ENCODE data around the gene CTNNA1. TPM values are rescaled to one million over a fixed set of nuclear protein-coding genes. Genes with fewer than 3 reads are reported as not detected.

Gene CTNNA1
- polyA plus RNA-seq, 3 donors: 56.6 to 84.5 (median 66.2) TPM

DNA sequence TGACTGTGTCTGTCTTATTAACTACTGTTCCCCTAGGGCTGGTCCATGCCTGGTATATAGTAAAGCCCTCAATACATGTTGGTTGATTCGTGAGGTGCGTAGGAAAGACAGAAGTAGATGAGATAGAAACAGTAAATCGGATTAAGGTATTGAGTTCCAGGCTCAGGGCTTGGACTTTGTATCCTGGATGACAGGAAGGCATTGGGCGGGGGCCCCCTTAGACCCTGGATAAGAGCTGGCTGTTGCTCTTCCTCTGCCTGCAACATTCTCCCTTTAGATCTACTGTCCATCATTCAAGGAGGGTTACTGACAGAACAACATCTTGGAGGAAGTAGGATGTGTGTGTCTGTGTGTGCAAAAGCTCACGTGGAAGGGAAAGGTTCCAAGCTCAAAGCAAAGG lies 31.2 kb upstream of the CTNNA1 start:
- DNase-seq: no peak
- no peaks in the 10 kb centered on the region for H3K36me3 Mint-ChIP-seq
- intact Hi-C loops (cut with micrococcal nuclease): no loop called here
- H3K4me2 ChIP-seq (replicated peaks; ENCODE audit: extremely low read depth, low read length, poor library complexity, severe bottlenecking): no peak overlapping the region
- no peak overlapping the region for H3K9ac ChIP-seq (ENCODE audit: insufficient read depth, low read length, poor library complexity, severe bottlenecking)
- no peaks in the 10 kb centered on the region for H3K9me3 ChIP-seq (replicated peaks in 1 of 2; ENCODE audit: control insufficient read depth in 1 of 2, insufficient read depth in 1 of 2, low read length in 2 of 2)
- H3K27ac Mint-ChIP-seq: no peak overlapping the region
- H3K79me2 ChIP-seq (ENCODE audit: insufficient read depth, low read length): no peaks in the 10 kb centered on the region
- peaks cover 8% of the 10 kb centered on the region for H3K4me1 Mint-ChIP-seq
- no peak for TF ChIP-seq CTCF (IDR thresholded peaks at IDR 0.05)
- no peak overlapping the region for H3K27ac ChIP-seq (ENCODE audit: low read depth in 1 of 2, low read length in 2 of 2)
- WGBS (ENCODE audit: insufficient coverage): 88% methylated on average over 3 of the region's 5 CpGs
- H3K9me3 Mint-ChIP-seq: peaks cover 0 to 2% (median 0%) of the 10 kb centered on the region in 7 donors
- H3K4me1 ChIP-seq (ENCODE audit: control insufficient read depth in 1 of 2, insufficient read depth in 2 of 2, low read length in 2 of 2): peaks cover 5 to 7% of the 10 kb centered on the region in 2 donors
- no peaks in the 10 kb centered on the region for H3K27me3 ChIP-seq (ENCODE audit: control insufficient read depth in 2 of 2, insufficient read depth in 2 of 2, low read length in 2 of 2)
- no peaks in the 10 kb centered on the region for H4K20me1 ChIP-seq (ENCODE audit: insufficient read depth, low read length)
- peaks cover 0 to 13% (median 8%) of the 10 kb centered on the region in 3 donors for H3K27me3 Mint-ChIP-seq (ENCODE audit: low read depth in 3 of 3)
- H3K36me3 ChIP-seq (replicated peaks in 1 of 2; ENCODE audit: control insufficient read depth in 1 of 2, insufficient read depth in 2 of 2, low read length in 2 of 2): no peaks in the 10 kb centered on the region
- no peak overlapping the region for H3K4me3 Mint-ChIP-seq
- no peak overlapping the region for H2AFZ ChIP-seq (ENCODE audit: insufficient read depth, low read depth, low read length, poor library complexity, severe bottlenecking)
- H3K4me3 ChIP-seq (replicated peaks in 1 of 3; ENCODE audit: low read depth in 2 of 3, low read length in 3 of 3): no peak overlapping the region

DNA sequence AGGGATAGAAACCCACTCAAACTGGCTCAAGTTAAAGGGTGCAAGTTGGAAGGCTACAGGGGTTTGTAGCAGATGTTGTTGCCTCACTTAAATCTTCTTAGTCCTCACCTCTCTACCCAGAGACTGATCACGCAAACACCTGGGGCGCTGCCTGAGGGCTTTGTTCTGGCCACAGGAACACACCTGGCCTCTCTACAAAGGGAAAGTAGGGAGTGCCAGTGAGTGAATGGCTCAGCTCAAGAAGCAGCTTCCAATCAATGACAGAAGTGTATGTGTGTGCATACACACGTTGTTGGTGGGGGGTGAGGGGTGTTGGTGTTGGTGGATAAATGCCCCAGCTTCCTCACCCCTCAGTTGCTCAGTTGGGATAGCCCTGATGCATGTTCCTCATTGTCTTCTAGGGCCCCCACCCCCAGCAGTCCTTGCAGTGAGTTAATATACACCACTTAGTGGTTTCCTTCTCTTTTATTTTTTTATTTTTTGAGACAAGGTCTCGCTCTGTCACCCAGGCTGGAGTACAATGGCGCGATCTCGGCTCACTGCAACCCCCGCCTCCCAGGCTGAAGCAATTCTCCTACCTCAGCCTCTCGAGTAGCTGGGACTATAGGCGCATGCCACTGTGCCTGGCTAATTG lies 30.6 kb upstream of the CTNNA1 start:
- Histone ChIP-seq H3K9ac (ENCODE audit: insufficient read depth, low read length, poor library complexity, severe bottlenecking) (no peak overlapping the region), H2AFZ (ENCODE audit: insufficient read depth, low read depth, low read length, poor library complexity, severe bottlenecking) (no peak overlapping the region), H3K4me1 (ENCODE audit: control insufficient read depth in 1 of 2, insufficient read depth in 2 of 2, low read length in 2 of 2) (peaks cover 5 to 7% of the 10 kb centered on the region in 2 donors), H3K27me3 (ENCODE audit: control insufficient read depth in 2 of 2, insufficient read depth in 2 of 2, low read length in 2 of 2) (no peaks in the 10 kb centered on the region), H3K36me3 (replicated peaks in 1 of 2; ENCODE audit: control insufficient read depth in 1 of 2, insufficient read depth in 2 of 2, low read length in 2 of 2) (no peaks in the 10 kb centered on the region), H3K4me3 (replicated peaks in 1 of 3; ENCODE audit: low read depth in 2 of 3, low read length in 3 of 3) (no peak overlapping the region), H3K79me2 (ENCODE audit: insufficient read depth, low read length) (no peaks in the 10 kb centered on the region), H3K27ac (ENCODE audit: low read depth in 1 of 2, low read length in 2 of 2) (no peak overlapping the region), H3K4me2 (replicated peaks; ENCODE audit: extremely low read depth, low read length, poor library complexity, severe bottlenecking) (no peak overlapping the region), H3K9me3 (replicated peaks in 1 of 2; ENCODE audit: control insufficient read depth in 1 of 2, insufficient read depth in 1 of 2, low read length in 2 of 2) (no peaks in the 10 kb centered on the region), H4K20me1 (ENCODE audit: insufficient read depth, low read length) (no peaks in the 10 kb centered on the region)
- DNase-seq: no peak
- H3K9me3 Mint-ChIP-seq: peaks cover 0 to 2% (median 0%) of the 10 kb centered on the region in 7 donors
- H3K27me3 Mint-ChIP-seq (ENCODE audit: low read depth in 3 of 3): peaks cover 0 to 13% (median 6%) of the 10 kb centered on the region in 3 donors
- WGBS (ENCODE audit: insufficient coverage): no CpG with 5 or more reads among the region's 10 CpGs
- no peaks in the 10 kb centered on the region for H3K36me3 Mint-ChIP-seq
- intact Hi-C loops (cut with micrococcal nuclease): no loop called here
- peaks cover 8% of the 10 kb centered on the region for H3K4me1 Mint-ChIP-seq
- peak overlapping the region in 1 of 7 donors; percentile 22 for H3K27ac Mint-ChIP-seq
- TF ChIP-seq CTCF (IDR thresholded peaks at IDR 0.05): no peak
- no peak overlapping the region for H3K4me3 Mint-ChIP-seq

Measured in CD14-positive monocyte (primary cell).